ENCODE results near the gene UBQLN3.

The UBQLN3 gene

GRCh38 chr11:5505363-5506048 lies 4.3 kb downstream of the UBQLN3 start:
- DNase-seq (ENCODE audit: low read depth in 1 of 2, low spot score in 1 of 2) = no peak

GRCh38 chr11:5504403-5504921 lies 5.3 kb downstream of the UBQLN3 start:
- no peak for DNase-seq (ENCODE audit: low read depth in 1 of 2, low spot score in 1 of 2)

GRCh38 chr11:5500393-5500801 lies 9.4 kb downstream of the UBQLN3 start:
- DNase-seq (ENCODE audit: low read depth in 1 of 2, low spot score in 1 of 2) = no peak

GRCh38 chr11:5499671-5500070 lies 10.1 kb downstream of the UBQLN3 start:
- no peak for DNase-seq (ENCODE audit: low read depth in 1 of 2, low spot score in 1 of 2)

- no peak for DNase-seq (ENCODE audit: low read depth in 1 of 2, low spot score in 1 of 2)
These were observed 20.0 kb downstream of the UBQLN3 start for GRCh38 chr11:5489576-5490357.

GRCh38 chr11:5488798-5489399 lies 20.9 kb downstream of the UBQLN3 start:
- no peak for DNase-seq (ENCODE audit: low read depth in 1 of 2, low spot score in 1 of 2)

GRCh38 chr11:5488385-5488784 lies 21.4 kb downstream of the UBQLN3 start, which contains the start of gene OR52D1:
Gene OR52D1, plus strand, starts transcription at chr11:5488685. Its CDS starts 22 bp downstream, at chr11:5488707.
- DNase-seq (ENCODE audit: low read depth in 1 of 2, low spot score in 1 of 2) = no peak

GRCh38 chr11:5486421-5486820 lies 23.3 kb downstream of the UBQLN3 start:
- no peak for DNase-seq (ENCODE audit: low read depth in 1 of 2, low spot score in 1 of 2)

- DNase-seq (ENCODE audit: low read depth in 1 of 2, low spot score in 1 of 2) = no peak
These were observed 23.8 kb downstream of the UBQLN3 start for GRCh38 chr11:5486003-5486402.

- no peak for DNase-seq (ENCODE audit: low read depth in 1 of 2, low spot score in 1 of 2)
These were observed 33.5 kb downstream of the UBQLN3 start for GRCh38 chr11:5476186-5476819.

GRCh38 chr11:5473921-5474320 lies 35.8 kb downstream of the UBQLN3 start:
- no peak for DNase-seq (ENCODE audit: low read depth in 1 of 2, low spot score in 1 of 2)

- DNase-seq (ENCODE audit: low read depth in 1 of 2, low spot score in 1 of 2) = no peak
These were observed 42.2 kb downstream of the UBQLN3 start for GRCh38 chr11:5467527-5467926.

GRCh38 chr11:5460983-5461621 lies 48.7 kb downstream of the UBQLN3 start:
- no peak for DNase-seq (ENCODE audit: low read depth in 1 of 2, low spot score in 1 of 2)
